Measurements from ENCODE around the gene THUMPD1.
"Not testable (repeated sequence)": the region's sequence is repeated elsewhere in the genome, so short reads cannot be mapped to it uniquely, and the experiment has no call there.

Gene THUMPD1, protein sequence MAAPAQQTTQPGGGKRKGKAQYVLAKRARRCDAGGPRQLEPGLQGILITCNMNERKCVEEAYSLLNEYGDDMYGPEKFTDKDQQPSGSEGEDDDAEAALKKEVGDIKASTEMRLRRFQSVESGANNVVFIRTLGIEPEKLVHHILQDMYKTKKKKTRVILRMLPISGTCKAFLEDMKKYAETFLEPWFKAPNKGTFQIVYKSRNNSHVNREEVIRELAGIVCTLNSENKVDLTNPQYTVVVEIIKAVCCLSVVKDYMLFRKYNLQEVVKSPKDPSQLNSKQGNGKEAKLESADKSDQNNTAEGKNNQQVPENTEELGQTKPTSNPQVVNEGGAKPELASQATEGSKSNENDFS

DNA sequence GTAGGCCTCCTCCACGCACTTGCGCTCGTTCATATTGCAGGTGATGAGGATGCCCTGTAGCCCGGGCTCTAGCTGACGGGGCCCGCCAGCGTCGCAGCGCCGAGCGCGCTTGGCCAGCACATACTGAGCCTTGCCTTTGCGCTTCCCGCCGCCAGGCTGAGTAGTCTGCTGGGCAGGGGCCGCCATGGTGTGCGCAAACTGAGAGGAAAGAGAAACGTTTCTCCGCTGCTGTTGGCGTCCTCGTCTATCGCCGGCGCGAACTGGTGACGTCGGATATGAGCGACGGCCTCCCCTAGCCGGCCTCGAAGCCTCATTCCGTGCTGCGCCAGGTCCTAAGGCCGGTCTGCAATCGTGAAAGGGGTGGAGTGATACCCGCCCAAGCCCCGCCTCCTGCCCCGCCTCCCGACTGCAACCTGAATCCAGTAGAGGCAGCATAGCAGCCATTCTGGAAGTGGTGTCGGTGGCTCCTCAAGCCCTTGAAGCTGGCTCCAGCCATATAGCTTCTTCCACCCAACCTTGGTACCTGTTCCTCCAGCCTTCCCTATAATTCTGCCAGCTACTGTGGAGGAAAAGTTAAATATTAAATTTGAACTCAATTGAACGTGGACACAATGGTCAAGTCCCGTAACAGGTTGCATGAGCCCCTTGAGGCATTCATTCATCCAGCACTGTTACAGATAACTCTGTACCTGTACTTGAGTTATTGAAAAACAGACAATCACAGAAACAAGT lies at the start of gene THUMPD1:
Gene THUMPD1 (minus strand): TSS at position 265 of the 732 bp plus-strand sequence. CDS start 79 bp downstream, at position 186.
- DNase-seq = peak; percentile 94

DNA sequence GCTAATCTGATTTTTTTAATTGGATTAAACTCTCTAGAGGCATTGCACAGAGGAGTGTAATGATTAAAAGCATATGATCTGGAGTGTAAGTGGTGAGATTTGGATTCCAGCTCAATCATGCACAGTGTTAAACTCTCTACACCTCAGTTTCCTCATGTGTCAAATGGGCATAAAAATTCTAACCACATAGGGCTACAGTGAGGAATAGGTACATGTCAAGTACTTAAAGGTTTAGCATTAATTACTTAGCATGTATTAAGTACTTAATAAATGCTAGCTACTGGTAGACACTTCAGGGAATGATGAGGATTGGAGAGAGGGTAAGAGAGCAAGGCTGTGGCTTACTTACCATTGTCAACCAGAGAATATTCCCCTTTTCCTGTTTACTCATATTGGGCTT lies 47.5 kb upstream of the THUMPD1 start:
- no peak for DNase-seq

DNA sequence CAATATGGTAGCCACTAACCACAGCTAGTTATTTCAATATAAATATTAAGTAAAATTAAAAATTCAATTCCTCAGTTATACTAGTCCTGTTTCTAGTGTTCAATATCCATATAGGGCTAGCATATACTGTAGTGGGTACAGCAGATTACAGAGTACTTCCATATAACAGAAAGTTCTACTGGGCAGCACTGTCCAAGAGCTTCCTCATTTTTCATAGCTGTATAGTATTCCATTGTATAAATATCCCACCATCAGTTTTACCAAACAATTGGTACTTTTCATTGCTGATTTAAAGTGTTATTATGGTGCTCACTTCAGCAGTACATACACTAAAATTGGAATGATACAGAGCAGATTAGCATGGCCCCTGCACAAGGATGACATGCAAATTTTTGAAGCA lies 42.6 kb upstream of the THUMPD1 start:
- DNase-seq = no peak

DNA sequence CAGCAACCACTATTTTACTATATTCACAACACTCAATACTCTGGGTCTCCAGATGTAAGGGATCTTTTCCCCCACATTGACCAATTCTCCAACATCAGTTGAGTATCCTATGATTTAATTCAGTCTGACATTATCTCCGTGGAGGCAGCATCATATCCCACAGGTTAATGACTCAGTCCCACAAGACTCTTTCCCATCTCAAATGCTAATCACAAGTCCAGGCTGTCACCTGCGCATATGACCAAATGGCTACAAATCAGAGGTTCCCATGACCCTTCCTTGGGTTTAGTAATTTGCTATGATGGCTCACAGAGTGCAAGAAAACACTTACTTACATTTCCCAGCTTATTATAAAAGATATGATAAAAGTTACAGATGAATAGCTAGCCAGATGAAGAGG lies 40.9 kb upstream of the THUMPD1 start:
- no peak for DNase-seq

DNA sequence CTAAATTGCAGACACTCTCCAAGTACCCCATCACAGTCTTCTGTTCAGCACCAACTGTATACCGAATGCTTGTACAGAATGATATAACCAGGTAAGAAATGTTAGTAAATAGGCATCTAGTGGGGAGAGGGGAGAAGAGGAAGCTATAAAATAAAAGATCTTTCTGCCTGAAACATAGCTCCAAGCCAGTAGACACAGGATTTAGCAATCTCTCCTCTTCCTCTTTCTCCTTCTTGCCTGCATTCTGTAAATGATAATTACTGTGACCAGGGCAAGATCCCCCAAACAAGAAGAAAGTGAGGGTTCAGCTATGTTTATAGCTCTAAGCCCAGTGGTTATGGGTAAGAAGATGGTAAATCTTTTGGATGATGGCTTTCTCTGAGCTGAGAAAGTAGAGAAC lies 40.1 kb upstream of the THUMPD1 start:
- DNase-seq = no peak

DNA sequence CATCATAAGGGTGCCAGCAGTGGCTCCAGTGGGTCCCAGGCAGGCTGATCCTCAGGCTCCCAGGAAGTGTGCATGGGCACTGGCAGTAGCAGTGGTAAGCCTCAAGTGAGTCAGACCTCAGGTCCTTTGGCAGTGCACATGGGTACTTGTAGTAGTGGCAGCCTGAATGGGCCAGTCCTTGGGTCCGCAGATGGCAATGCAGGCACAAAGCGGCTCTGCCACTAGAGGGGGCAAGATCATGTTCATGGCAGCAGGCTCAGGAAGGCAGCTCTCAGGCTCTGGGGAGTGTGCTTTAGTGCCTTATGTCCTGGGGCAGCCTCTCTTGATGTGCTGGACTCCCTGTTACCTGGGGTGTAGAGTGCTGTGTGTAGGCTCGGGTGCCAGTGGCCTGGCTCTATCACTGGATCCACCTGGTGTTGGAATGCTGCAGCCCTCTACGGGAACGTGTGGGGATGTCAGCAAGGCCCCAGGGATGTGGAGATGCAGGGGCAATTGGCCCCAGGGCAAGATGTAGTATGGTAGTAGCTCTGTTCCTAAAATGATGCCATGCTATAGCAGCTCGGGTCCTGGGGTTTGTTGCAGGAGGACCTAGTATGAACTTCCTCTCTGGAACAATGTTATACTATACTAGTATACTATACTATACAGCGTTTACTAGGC lies 33.2 kb upstream of the THUMPD1 start:
- DNase-seq = peak; percentile 47

DNA sequence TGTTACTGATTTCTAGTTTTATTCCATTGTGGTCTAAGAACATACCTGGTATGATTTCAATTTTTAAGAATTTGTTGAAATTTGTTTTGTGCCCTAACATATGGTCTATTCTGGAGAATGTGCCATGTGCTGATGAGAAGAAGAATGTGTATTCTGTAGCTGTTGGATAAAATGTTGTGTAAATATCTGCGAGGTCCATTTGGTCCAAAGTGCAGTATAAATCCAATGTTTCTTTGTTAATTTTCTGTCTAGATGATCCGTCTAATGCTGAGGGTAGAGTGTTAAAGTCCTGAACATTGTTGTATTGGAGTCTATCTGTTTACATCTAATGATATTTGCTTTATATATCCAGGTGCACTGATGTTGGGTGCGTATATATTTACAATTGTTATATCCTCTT lies 32.1 kb upstream of the THUMPD1 start:
- no peak for DNase-seq

DNA sequence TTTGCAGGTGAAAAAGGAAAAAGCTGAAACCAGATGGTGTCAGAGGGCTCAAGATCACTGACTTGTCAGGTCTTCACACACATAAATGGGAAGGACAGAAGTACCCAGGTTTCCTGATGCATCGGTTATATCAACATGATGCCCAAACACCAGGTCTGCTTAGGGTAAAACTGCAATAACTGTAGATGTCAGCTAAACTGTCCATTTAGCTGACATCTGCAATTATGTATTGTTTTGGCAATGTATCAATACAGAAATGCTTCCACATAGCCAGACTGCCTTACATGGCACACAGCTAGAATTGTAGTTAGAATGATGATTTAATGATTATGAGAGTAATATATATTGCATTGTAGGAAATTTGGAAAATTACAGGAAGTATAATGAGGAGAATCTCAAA lies 27.2 kb upstream of the THUMPD1 start:
- DNase-seq = no peak

DNA sequence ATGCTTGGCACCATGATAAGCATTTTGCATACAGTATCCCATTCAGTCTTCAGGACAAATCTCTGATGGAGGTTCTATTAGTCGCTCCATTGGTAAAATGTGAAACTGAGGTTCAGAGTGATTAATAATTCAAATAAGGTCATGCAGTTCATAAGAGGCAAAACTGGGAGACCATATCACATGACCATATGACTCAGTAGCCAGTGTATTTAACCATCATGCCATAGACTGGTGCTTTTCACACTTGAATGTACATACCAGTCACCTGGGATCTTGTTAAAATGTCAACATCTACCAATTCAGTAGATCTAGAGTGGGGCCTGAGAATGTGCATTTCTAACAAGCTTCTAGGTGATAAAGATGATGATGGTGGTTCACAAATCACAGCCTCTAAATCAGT lies 26.5 kb upstream of the THUMPD1 start:
- no peak for DNase-seq

DNA sequence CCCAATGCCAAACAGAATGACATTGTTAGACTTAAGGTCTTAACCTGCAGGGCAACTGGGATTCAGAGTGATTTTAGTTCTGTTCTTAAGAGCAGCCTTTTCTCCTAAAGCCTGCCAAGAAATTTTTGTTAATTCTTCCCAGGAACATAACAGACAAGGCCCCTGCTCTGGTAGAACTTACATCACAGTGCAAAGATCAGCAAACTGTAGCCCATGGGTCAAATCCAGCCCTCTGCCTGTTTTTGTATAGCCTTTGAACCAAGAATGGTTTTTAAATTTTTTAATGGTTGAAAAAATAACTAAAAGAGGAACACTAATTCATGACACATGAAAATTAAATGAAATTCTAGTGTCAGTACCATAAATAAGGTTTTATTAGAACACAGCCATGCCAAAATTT lies 26.0 kb upstream of the THUMPD1 start:
- no peak for DNase-seq

DNA sequence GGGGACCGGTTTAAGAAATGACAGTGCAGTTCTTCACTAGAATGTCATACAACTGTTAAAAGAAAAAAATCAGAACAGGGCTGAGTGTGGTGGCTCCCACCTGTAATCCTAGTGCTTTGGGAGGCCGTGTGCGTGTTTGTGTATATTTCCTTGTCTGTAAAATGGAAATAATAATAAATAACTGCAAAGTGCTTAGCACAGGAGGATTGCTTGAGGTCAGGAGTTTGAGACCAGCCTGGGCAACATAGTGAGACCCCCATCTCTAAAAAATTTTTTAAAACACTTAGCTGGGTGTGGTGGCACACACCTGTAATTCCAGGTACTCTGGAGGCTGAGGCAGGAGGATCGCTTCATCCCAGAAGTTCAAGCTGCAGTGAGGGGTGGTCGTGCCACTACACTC lies 24.7 kb upstream of the THUMPD1 start:
- no peak for DNase-seq

DNA sequence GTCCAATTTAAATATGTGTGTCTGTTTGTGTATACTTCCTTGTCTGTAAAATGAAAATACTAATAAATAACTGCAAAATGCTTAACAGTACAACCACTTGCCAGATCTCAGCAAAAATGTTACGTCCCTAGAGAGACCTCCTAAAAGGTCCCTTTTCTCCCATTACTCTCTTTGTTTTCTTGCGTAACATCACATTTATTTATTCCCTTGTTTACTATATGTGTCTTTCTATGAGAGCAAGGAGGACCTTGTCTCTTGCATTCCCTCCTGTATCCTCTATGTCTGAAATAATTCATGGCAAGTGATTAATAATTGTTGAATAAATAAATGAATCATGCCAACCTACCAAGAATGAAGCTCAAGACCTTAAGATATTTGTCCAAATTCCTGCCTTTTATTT lies 24.1 kb upstream of the THUMPD1 start:
- DNase-seq = no peak

DNA sequence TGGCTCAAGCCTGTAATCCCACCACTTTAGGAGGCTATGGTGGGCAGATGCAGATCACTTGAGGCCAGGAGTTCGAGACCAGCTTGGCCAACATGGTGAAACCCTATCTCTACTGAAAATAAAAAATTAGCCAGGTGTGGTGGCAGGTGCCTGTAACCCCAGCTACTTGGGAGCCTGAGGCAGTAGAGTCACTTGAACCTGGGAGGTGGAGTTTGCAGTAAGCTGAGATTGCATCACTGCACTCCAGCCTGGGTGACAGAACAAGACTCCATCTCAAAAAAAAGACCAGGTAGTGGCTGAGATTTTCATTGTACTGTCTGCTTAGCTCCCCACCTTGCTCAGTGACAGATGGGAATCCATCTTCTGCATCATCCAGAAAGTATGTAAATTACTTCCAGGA lies 22.8 kb upstream of the THUMPD1 start:
- DNase-seq = not testable (repeated sequence)

DNA sequence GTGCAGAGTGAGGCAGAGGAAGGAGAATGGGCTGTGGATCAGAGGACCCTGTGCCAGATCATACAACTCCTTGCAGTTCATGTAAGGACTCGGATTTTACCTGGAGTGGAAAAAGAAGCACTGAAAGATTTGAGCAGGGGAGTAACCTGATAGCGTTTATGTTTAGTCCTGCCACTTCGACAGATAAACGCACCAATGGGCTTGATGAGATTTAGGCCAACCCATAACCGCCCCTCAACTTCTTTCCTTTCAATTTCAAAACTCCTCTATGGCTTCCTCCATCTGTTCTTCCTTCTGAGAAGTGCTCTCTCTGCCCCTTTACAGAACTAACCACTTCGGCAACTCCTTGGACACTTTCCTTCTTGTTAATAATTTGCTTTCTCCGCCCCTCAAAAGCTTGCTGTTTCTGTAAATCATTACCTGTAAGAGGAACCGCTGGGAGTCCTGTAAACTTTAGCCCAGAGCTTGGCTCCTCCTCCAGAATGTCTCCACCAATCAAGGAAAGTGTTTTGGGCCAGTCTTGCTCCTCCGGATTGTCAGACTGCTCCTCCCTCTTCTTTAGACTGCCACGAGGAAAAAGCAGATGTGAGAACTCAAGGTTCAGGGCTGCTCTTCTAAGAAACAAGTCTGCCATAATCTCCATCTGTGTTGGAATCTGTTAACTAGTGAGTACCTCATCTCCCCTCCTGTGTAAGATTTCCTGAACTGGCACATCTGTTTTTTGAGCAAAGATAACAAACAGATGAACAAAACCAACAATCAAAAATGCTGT lies 22.0 kb upstream of the THUMPD1 start, which contains the start of gene ACSM3:
Gene ACSM3 (plus strand): TSS at position 554 of the 772 bp plus-strand sequence. CDS start 6,021 bp downstream, outside the sequence.
- peak; percentile 75 for DNase-seq

DNA sequence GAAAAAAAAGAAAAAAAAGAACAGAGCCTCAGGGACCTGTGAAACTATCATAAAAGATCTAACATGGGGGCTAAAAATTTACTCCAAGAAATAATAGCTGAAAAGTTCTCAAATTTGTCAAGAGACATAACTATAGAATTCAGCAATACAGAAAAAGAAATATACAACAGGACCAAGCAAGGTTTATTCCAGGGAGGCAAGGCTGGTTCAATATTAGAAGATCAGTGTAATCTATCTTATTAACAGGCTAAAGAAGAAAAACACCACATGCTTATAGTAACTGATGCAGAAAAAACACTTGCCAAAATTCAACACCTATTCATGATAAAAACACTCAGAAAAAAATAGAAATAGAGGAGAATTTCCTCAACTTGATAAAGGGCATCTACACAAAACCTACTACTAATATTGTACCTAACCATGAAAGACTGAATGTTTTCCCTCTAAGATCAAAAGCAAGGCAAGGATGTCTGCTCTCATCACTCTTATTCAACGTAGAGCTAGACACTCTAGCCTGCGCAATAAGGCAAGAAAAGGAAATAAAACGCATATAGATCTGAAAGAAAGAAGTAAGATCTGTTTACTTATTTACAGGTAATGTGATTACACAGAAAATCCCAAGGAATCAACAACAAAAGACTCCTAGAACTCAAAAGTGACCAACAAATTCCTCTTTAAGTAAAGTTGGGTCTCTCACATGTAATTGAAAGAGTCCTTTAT lies 20.9 kb upstream of the THUMPD1 start:
- no peak for DNase-seq

DNA sequence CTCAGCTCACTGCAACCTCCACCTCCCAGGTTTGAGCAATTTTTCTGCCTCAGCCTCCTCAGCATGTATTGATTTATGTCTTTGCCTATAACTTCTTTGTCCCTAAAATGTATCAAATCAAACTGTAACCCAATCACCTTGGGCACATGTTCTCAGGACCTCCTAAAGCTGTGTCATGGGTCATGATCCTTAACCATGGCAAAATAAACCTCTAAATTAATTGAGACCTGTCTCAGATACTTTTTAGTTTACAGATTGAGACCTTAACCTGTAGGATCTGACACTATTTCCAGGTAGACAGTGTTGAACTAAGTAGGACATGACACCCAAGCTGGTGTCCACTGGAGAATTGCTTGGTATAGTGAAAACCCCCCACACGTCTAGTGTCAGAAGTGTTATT lies 19.6 kb upstream of the THUMPD1 start:
- no peak for DNase-seq

DNA sequence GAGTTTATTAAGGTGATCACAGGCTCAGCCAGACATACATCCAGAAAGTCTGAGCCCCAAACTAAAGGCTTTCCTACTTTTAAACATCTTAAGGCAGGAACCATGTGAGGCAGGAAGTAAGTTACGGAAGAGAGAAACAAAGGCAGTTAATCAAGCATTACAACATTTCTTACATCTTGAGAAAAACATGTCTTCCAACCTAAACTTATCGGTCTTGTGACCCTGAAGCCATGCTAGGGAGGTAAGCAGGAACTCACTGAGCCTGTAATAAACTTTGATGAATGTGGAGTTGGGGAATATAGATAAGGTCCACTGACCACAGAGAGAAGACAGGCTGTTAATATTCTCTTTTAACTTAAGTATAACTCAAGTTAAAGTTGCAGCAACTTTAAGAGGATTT lies 18.7 kb upstream of the THUMPD1 start:
- DNase-seq = no peak

DNA sequence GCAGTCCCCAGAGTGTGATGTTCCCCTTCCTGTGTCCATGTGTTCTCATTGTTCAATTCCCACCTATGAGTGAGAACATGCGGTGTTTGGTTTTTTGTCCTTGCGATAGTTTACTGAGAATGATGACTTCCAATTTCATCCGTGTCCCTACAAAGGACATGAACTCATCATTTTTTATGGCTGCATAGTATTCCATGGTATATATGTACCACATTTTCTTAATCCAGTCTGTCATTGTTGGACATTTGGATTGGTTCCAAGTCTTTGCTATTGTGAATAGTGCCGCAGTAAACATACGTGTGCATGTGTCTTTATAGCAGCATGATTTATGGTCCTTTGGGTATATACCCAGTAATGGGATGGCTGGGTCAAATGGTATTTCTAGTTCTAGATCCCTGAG lies 14.2 kb upstream of the THUMPD1 start:
- not testable (repeated sequence) for DNase-seq

DNA sequence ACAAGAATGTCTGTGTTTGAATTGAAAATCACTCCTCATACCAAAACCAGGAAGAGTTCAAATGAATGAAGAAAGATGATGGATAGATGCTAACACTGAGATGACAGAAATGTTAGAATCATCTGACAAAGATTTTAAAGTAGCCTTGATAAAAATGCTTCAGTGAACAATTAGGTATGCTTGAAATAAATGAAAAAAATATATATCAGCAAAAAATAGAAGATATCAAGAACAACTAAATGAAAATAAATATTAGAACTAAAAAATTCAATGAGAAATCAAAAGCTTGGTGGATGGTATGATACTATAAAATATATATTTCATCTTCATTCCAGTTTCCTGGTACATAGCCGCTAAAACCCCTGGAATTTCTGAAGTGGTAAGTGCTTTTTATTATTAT lies 13.6 kb upstream of the THUMPD1 start:
- no peak for DNase-seq

DNA sequence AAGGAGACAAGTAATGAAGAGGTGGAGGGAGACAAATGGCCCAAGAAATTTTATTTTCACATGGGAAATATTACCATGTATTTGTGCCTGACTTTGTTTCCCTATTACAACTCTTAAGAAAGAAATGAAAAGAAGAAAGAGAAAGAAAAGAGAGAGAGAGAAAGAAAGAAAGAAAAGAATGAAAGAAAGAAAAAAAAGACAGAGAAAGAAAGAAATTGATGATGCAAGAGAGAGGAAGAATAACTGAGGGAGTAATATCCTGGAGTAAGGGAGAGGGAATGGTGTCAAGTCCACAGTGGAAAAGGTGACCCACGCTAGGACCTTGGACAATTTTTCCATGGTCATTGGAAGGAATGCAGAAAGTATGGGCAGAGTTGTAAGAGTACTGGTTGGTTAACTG lies 12.1 kb upstream of the THUMPD1 start:
- no peak for DNase-seq

DNA sequence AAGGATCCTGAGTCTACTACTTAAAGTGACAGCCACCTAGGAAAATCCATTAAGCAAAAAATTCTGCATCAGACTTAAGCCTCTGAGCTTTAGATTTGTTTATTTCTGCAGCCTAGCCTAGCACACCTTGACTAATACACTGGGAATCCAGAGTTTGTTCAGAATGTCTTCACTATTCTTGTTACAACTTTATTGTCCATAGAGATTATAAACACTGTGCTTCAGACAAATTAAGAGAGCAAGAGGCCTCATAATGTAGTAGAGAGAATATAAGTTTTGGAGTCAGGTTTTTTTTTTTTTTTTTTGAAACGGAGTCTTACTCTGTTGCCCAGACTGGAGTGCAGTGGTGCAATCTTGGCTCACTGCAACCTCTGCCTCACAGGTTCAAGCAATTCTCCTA lies 8.9 kb upstream of the THUMPD1 start:
- DNase-seq = no peak

DNA sequence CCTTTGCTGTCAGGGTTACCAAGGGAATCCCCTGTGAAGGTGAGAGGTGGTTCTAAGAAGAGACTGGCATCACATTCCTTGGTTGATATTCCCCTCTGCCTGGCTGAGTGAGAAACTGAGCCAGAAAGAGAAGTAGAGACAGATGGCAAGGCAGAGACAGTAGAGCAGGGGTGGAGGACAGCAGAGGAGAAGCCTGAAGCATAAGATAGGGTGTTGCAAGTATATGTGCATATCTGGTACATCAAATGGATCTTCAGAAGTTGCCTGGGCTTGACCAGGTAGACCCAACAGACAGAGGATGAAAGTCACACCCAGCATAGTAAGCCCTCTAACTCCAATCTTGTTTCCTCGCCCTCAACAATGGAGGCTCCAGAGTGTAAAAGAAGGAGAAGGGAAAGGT lies 7.9 kb upstream of the THUMPD1 start:
- no peak for DNase-seq
